ENCODE data around the gene DAB1.

GRCh38 chr1:57142169-57142568, 281.7 kb downstream of the DAB1 start:
- TF ChIP-seq CTCF (IDR thresholded peaks at IDR 0.05; ENCODE audit: poor library complexity, severe bottlenecking) (no peak), EZH2 (IDR thresholded peaks at IDR 0.05; ENCODE audit: borderline replicate concordance, insufficient read depth, low read length, poor library complexity, severe bottlenecking) (no peak), TAF1 (IDR thresholded peaks at IDR 0.05; ENCODE audit: low read depth) (no peak), POLR2AphosphoS5 (IDR thresholded peaks at IDR 0.05) (no peak), EP300 (conservative IDR thresholded peaks at IDR 0.05; ENCODE audit: poor library complexity, severe bottlenecking) (no peak)

Measured in neural cell (in vitro differentiated cells).